ENCODE data around the gene SPEM1.

Gene SPEM1, protein sequence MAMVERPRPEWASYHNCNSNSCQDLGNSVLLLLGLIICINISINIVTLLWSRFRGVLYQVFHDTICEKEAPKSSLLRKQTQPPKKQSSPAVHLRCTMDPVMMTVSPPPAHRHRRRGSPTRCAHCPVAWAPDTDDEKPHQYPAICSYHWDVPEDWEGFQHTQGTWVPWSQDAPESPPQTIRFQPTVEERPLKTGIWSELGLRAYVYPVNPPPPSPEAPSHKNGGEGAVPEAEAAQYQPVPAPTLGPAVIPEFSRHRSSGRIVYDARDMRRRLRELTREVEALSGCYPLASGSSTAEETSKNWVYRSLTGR

DNA sequence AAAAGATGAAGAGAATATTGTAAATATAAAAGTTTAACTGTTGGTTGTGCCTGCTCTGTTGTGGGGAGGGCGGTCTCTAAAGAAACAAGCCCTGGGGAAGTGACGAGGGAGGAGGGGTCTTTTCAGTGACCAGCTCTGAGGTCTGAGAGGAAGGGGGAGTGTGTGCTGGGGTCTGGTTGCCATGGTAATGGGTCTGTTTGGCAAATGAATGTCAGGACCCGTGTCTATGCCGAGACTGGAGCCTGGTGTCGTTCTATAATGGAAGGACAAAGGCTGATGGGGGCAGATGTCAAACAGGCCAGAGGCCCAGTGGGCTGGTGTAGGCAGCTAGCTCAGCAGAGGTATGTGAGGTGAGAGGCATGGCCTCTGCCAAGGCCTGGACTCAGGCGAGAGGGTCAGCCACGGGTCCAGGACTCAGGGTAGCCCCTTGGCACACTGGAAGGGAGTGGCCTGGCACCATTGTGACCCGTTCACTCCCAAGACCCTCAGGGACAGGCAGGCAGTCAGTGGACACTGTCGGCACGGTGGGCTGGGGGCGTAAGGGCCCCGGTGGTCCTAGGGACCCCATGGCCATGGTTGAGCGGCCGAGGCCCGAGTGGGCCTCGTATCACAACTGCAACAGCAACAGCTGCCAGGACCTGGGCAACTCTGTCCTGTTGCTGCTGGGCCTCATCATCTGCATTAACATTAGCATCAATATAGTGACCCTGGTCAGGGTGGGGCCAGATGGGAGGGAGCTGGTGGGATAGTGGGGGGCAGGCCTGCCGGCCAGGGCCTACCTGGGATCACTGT, at the start of gene SPEM1:
Gene SPEM1, plus strand, starts transcription at position 506 of the 792 bp plus-strand sequence. Its CDS starts 61 bp downstream, at position 567.
- Histone ChIP-seq H3K27ac (no peak within 1 kb of the TSS), H3K9me3 (ENCODE audit: severe bottlenecking) (no peaks in the 10 kb centered on the region), H3K4me3 (ENCODE audit: low read depth, low read length) (no peak within 1 kb of the TSS), H3K36me3 (peaks cover 9% of the 10 kb centered on the region), H3K27me3 (ENCODE audit: insufficient read depth, low read depth, severe bottlenecking) (no peaks in the 10 kb centered on the region)
- TF ChIP-seq, protein P1, sequence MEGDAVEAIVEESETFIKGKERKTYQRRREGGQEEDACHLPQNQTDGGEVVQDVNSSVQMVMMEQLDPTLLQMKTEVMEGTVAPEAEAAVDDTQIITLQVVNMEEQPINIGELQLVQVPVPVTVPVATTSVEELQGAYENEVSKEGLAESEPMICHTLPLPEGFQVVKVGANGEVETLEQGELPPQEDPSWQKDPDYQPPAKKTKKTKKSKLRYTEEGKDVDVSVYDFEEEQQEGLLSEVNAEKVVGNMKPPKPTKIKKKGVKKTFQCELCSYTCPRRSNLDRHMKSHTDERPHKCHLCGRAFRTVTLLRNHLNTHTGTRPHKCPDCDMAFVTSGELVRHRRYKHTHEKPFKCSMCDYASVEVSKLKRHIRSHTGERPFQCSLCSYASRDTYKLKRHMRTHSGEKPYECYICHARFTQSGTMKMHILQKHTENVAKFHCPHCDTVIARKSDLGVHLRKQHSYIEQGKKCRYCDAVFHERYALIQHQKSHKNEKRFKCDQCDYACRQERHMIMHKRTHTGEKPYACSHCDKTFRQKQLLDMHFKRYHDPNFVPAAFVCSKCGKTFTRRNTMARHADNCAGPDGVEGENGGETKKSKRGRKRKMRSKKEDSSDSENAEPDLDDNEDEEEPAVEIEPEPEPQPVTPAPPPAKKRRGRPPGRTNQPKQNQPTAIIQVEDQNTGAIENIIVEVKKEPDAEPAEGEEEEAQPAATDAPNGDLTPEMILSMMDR (IDR thresholded peaks at IDR 0.05; ENCODE audit: low read depth, low read length): no peak
- no peak for DNase-seq

DNA sequence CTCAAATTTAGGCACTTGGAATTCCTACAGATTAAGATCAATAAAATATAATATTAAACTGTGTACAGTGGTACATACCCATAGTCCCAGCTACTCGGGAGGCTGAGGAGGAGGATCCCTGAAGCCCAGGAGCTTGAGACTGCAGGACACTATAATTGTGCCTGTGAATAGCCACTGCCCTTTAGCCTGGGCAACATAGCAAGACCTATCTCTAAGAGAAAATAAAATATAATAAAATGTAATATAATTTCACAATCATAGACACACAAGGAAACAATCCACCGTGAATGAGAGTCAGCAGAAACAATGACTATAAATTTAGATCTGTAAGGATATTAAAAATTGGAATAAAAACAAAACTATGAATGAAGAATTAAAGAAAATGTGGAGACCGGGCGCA, 49.3 kb upstream of the SPEM1 start:
- no peaks in the 10 kb centered on the region for H3K9me3 ChIP-seq (ENCODE audit: severe bottlenecking)
- no peak for DNase-seq
- H3K36me3 ChIP-seq: no peaks in the 10 kb centered on the region
- no peaks in the 10 kb centered on the region for H3K27me3 ChIP-seq (ENCODE audit: insufficient read depth, low read depth, severe bottlenecking)
- H3K27ac ChIP-seq: no peak overlapping the region
- TF ChIP-seq, protein P1 (IDR thresholded peaks at IDR 0.05; ENCODE audit: low read depth, low read length): no peak
- H3K4me3 ChIP-seq (ENCODE audit: low read depth, low read length): no peak overlapping the region

DNA sequence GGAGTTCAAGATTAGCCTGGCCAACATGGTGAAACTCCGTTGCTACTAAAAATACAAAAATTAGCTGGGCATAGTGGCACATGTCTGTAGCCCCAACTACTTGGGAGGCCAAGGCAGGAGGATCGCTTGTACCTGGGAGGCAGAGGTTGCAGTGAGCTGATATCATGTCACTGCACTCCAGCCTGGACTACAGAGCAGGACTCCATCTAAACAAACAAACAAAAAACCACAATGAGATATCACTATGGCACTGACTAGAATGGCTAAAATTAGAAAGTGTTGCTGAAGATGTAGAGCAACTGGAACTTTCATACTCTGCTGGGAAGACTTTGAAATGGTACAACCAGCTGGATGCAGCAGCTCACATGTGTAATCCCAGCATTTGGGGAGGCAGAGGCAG, 45.8 kb upstream of the SPEM1 start:
- H3K36me3 ChIP-seq: no peaks in the 10 kb centered on the region
- no peak overlapping the region for H3K4me3 ChIP-seq (ENCODE audit: low read depth, low read length)
- DNase-seq: no peak
- TF ChIP-seq, protein P1 (IDR thresholded peaks at IDR 0.05; ENCODE audit: low read depth, low read length): no peak
- H3K9me3 ChIP-seq (ENCODE audit: severe bottlenecking): no peaks in the 10 kb centered on the region
- no peak overlapping the region for H3K27ac ChIP-seq
- H3K27me3 ChIP-seq (ENCODE audit: insufficient read depth, low read depth, severe bottlenecking): no peaks in the 10 kb centered on the region

DNA sequence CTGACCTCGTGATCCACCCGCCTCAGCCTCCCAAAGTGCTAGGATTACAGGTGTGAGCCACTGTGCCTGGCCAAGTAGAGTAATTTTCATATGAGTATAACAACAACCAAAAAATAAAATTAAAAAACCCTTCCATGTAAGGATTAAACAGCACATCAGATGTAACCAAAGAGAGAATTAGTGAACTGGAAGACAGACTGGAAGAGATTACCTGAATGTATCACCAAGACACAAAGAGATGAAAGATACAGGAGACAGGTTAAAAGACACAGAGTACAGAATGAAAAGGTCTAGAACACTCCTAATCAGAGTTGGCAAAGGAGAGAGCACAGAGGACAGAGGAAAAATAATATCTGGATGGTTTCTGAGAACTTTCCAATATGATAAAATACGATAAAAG, 41.0 kb upstream of the SPEM1 start:
- no peak overlapping the region for H3K4me3 ChIP-seq (ENCODE audit: low read depth, low read length)
- no peak for DNase-seq
- TF ChIP-seq, protein P1 (IDR thresholded peaks at IDR 0.05; ENCODE audit: low read depth, low read length): no peak
- peaks cover 10% of the 10 kb centered on the region for H3K36me3 ChIP-seq
- H3K27me3 ChIP-seq (ENCODE audit: insufficient read depth, low read depth, severe bottlenecking): no peaks in the 10 kb centered on the region
- no peaks in the 10 kb centered on the region for H3K9me3 ChIP-seq (ENCODE audit: severe bottlenecking)
- no peak overlapping the region for H3K27ac ChIP-seq

DNA sequence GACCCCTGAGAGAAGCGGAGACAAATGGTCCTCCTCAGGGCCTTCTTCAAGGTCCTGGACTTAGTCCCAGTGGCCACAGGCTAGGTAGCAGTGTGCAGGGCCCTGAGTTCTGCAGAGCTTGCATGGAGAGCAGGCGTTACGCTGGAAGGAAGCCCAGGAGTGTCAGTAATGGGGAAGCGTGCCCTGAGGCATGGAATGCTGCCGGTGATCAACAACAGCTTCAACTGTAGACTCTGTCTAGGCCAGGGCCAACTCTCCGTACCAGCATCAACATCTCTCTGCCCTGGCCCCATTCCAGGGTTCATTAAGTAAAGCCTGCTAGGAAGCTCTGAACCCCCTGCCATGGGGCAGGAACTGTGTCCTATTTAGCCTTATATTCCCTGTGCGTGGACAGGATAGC, 39.8 kb upstream of the SPEM1 start:
- Histone ChIP-seq H3K4me3 (ENCODE audit: low read depth, low read length) (peak overlapping the region; percentile 61), H3K9me3 (ENCODE audit: severe bottlenecking) (no peaks in the 10 kb centered on the region), H3K27me3 (ENCODE audit: insufficient read depth, low read depth, severe bottlenecking) (no peaks in the 10 kb centered on the region), H3K36me3 (peaks cover 12% of the 10 kb centered on the region), H3K27ac (no peak overlapping the region)
- no peak for DNase-seq
- TF ChIP-seq, protein P1 (IDR thresholded peaks at IDR 0.05; ENCODE audit: low read depth, low read length): peak; percentile 32; the same call in 1 of the 2 replicates
